ENCODE results near the gene NIN.

- TF ChIP-seq CTCF (IDR thresholded peaks at IDR 0.05; ENCODE audit: low read length) (no peak), EZH2 (IDR thresholded peaks at IDR 0.05; ENCODE audit: borderline replicate concordance, low read length) (no peak)
These were observed 13.4 kb upstream of the NIN start for GRCh38 chr14:50844391-50844790.

All from OCI-LY1 (cell line).